Activated CD8-positive, alpha-beta T cell treated with anti-CD3 and anti-CD28 coated beads for 36 hours (primary cell): ENCODE results near the gene CFAP20. TPM values are rescaled to one million over a fixed set of nuclear protein-coding genes. Genes with fewer than 3 reads are reported as not detected.

Experiments used
- ATAC-seq: fragments of 200-7000 bp; cut with Tn5 transposase; one replicate; pipeline ENCODE4 v1.10.0; 2021; ENCODE audit warnings: mild to moderate bottlenecking, moderate library complexity
- CTCF ChIA-PET: fragments of 350-600 bp; sonication (Branson Sonifier 250); formaldehyde crosslinking; loops from one replicate; lab custom pipeline; 2021; ENCODE audit warnings: antibody characterized with exemption; lab: Charles Lee
- POLR2A ChIA-PET: fragments of 350-600 bp; sonication (Branson Sonifier 250); formaldehyde crosslinking; loops from one replicate; lab custom pipeline; 2021; ENCODE audit warnings: antibody characterized with exemption; lab: Charles Lee
- DNase-seq: peaks from one replicate; pipeline ENCODE4 v3.0.0-alpha.2; 2020
- H3K27ac Mint-ChIP-seq: one replicate; pipeline ENCODE4 v1.8.0; 2021; ENCODE audit warnings: mild to moderate bottlenecking, mixed read lengths
- H3K27me3 Mint-ChIP-seq: one replicate; pipeline ENCODE4 v1.8.0; 2021; ENCODE audit warnings: mixed read lengths
- H3K36me3 Mint-ChIP-seq: one replicate; pipeline ENCODE4 v1.8.0; 2021; ENCODE audit warnings: low read depth, mixed read lengths
- H3K4me1 Mint-ChIP-seq: one replicate; pipeline ENCODE4 v1.8.0; 2021; ENCODE audit warnings: low read depth, mixed read lengths
- H3K4me3 Mint-ChIP-seq: one replicate; pipeline ENCODE4 v1.8.0; 2021; ENCODE audit warnings: mild to moderate bottlenecking, moderate library complexity, mixed read lengths
- H3K9me3 Mint-ChIP-seq: one replicate; pipeline ENCODE4 v1.8.0; 2021; ENCODE audit warnings: mixed read lengths
- CTCF ChIP-seq: fragments of 200-600 bp; IDR thresholded peaks from one replicate; pipeline ENCODE4 v1.8.0; 2022; ENCODE audit warnings: antibody characterized with exemption, mild to moderate bottlenecking
- intact Hi-C: fragments of 100-400 bp; cut with micrococcal nuclease; formaldehyde crosslinking; loops from one replicate; pipeline ENCODE4 v1.10.0; 2022
- total RNA-seq, 2 experiments: library from RNA; stranded (reverse); gene quantifications; one replicate each; pipeline ENCODE4 v1.2.3, GENCODE V29; 2021

CFAP20 gene
- total RNA-seq, 2 experiments from 2014 or later = 36.5 to 40.4 TPM

GRCh38 chr16:58111302-58111627, 17.9 kb downstream of the CFAP20 start:
- DNase-seq (no peak), ATAC-seq (no peak)
- Mint-ChIP-seq H3K27ac (no peak overlapping the region), H3K36me3 (peaks cover 27% of the 10 kb centered on the region), H3K4me1 (no peaks in the 10 kb centered on the region), H3K4me3 (no peak overlapping the region), H3K9me3 (no peaks in the 10 kb centered on the region), H3K27me3 (no peaks in the 10 kb centered on the region)
- POLR2A ChIA-PET = no interaction called here
- intact Hi-C loops = no loop called here
- CTCF ChIA-PET = no interaction called here
- TF ChIP-seq CTCF = no peak

GRCh38 chr16:58110571-58111301, 18.4 kb downstream of the CFAP20 start:
- TF ChIP-seq CTCF = no peak
- no peak for ATAC-seq
- H3K4me3 Mint-ChIP-seq = no peak overlapping the region
- no peak for DNase-seq
- peaks cover 22% of the 10 kb centered on the region for H3K36me3 Mint-ChIP-seq
- intact Hi-C loops = no loop called here
- POLR2A ChIA-PET = no interaction called here
- no peaks in the 10 kb centered on the region for H3K9me3 Mint-ChIP-seq
- no peaks in the 10 kb centered on the region for H3K4me1 Mint-ChIP-seq
- CTCF ChIA-PET = interaction anchor here (1.4 kb wide), 1 partner anchor 10 kb away, joined by 3 read pairs; no protein-coding TSS in a partner anchor
- no peaks in the 10 kb centered on the region for H3K27me3 Mint-ChIP-seq
- no peak overlapping the region for H3K27ac Mint-ChIP-seq

- intact Hi-C loops = no loop called here
- TF ChIP-seq CTCF = no peak
- Mint-ChIP-seq H3K9me3 (no peaks in the 10 kb centered on the region), H3K27ac (no peak overlapping the region), H3K4me3 (no peak overlapping the region), H3K4me1 (no peaks in the 10 kb centered on the region), H3K36me3 (peaks cover 15% of the 10 kb centered on the region), H3K27me3 (no peaks in the 10 kb centered on the region)
- POLR2A ChIA-PET = no interaction called here
- CTCF ChIA-PET = interaction anchor here (1.4 to 3.3 kb wide), 2 partner anchors 9 to 12 kb away, joined by 3 to 21 read pairs; no protein-coding TSS in a partner anchor
- ATAC-seq = no peak
- no peak for DNase-seq
These were observed 19.3 kb downstream of the CFAP20 start for GRCh38 chr16:58109881-58110280.

- peaks cover 10% of the 10 kb centered on the region for H3K36me3 Mint-ChIP-seq
- no peak for TF ChIP-seq CTCF
These were observed 19.9 kb downstream of the CFAP20 start for GRCh38 chr16:58109330-58109729.

GRCh38 chr16:58107709-58108108, 21.5 kb downstream of the CFAP20 start:
- Mint-ChIP-seq H3K27me3 (no peaks in the 10 kb centered on the region), H3K27ac (no peak overlapping the region), H3K4me3 (no peak overlapping the region), H3K36me3 (peaks cover under 1% of the 10 kb centered on the region), H3K9me3 (no peaks in the 10 kb centered on the region), H3K4me1 (no peaks in the 10 kb centered on the region)
- ChIA-PET CTCF (interaction anchor here (1.0 to 3.3 kb wide), 2 partner anchors 10 to 14 kb away, joined by 4 to 21 read pairs; no protein-coding TSS in a partner anchor), POLR2A (no interaction called here)
- no peak for TF ChIP-seq CTCF
- no peak for ATAC-seq
- intact Hi-C loops = no loop called here
- DNase-seq = no peak

More at GRCh38 chr16:58109330-58109729, 19.9 kb downstream of the CFAP20 start:
- intact Hi-C loops = no loop called here
- ChIA-PET POLR2A (no interaction called here), CTCF (interaction anchor here (1.4 to 3.3 kb wide), 2 partner anchors 9 to 12 kb away, joined by 3 to 21 read pairs; no protein-coding TSS in a partner anchor)
- H3K9me3 Mint-ChIP-seq = no peaks in the 10 kb centered on the region
- H3K4me3 Mint-ChIP-seq = no peak overlapping the region
- H3K4me1 Mint-ChIP-seq = no peaks in the 10 kb centered on the region
- DNase-seq = no peak
- H3K27me3 Mint-ChIP-seq = no peaks in the 10 kb centered on the region
- no peak overlapping the region for H3K27ac Mint-ChIP-seq
- no peak for ATAC-seq
